ENCODE data around the gene PLS1. TPM values are rescaled to one million over a fixed set of nuclear protein-coding genes. Genes with fewer than 3 reads are reported as not detected.

Gene PLS1
- total RNA-seq, 1 donor from 2014 or later = 15.7 TPM

- no peak for DNase-seq (ENCODE audit: low spot score, unreplicated experiment)
- Mint-ChIP-seq H3K27me3 (no peaks in the 10 kb centered on the region), H3K36me3 (ENCODE audit: insufficient read depth) (no peaks in the 10 kb centered on the region), H3K9me3 (ENCODE audit: low read depth) (no peaks in the 10 kb centered on the region), H3K4me3 (ENCODE audit: low read depth) (no peak overlapping the region), H3K27ac (no peak overlapping the region), H3K4me1 (ENCODE audit: low read depth) (no peaks in the 10 kb centered on the region)
- TF ChIP-seq, protein P1, sequence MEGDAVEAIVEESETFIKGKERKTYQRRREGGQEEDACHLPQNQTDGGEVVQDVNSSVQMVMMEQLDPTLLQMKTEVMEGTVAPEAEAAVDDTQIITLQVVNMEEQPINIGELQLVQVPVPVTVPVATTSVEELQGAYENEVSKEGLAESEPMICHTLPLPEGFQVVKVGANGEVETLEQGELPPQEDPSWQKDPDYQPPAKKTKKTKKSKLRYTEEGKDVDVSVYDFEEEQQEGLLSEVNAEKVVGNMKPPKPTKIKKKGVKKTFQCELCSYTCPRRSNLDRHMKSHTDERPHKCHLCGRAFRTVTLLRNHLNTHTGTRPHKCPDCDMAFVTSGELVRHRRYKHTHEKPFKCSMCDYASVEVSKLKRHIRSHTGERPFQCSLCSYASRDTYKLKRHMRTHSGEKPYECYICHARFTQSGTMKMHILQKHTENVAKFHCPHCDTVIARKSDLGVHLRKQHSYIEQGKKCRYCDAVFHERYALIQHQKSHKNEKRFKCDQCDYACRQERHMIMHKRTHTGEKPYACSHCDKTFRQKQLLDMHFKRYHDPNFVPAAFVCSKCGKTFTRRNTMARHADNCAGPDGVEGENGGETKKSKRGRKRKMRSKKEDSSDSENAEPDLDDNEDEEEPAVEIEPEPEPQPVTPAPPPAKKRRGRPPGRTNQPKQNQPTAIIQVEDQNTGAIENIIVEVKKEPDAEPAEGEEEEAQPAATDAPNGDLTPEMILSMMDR (IDR thresholded peaks at IDR 0.05; ENCODE audit: unreplicated experiment) = no peak
These were observed 30.8 kb downstream of the PLS1 start for GRCh38 chr3:142626971-142627370.

- TF ChIP-seq, protein P1 (IDR thresholded peaks at IDR 0.05; ENCODE audit: unreplicated experiment) = no peak
- Mint-ChIP-seq H3K4me1 (ENCODE audit: low read depth) (no peaks in the 10 kb centered on the region), H3K27ac (no peak overlapping the region), H3K9me3 (ENCODE audit: low read depth) (no peaks in the 10 kb centered on the region), H3K27me3 (no peaks in the 10 kb centered on the region), H3K36me3 (ENCODE audit: insufficient read depth) (no peaks in the 10 kb centered on the region), H3K4me3 (ENCODE audit: low read depth) (no peak overlapping the region)
- DNase-seq (ENCODE audit: low spot score, unreplicated experiment) = no peak
These were observed 32.6 kb downstream of the PLS1 start for GRCh38 chr3:142628801-142629200.

GRCh38 chr3:142633073-142633472, 36.9 kb downstream of the PLS1 start:
- Mint-ChIP-seq H3K36me3 (ENCODE audit: insufficient read depth) (peaks cover 1% of the 10 kb centered on the region), H3K4me3 (ENCODE audit: low read depth) (no peak overlapping the region), H3K9me3 (ENCODE audit: low read depth) (no peaks in the 10 kb centered on the region), H3K27me3 (no peaks in the 10 kb centered on the region), H3K4me1 (ENCODE audit: low read depth) (no peaks in the 10 kb centered on the region), H3K27ac (no peak overlapping the region)
- no peak for DNase-seq (ENCODE audit: low spot score, unreplicated experiment)
- TF ChIP-seq, protein P1 (IDR thresholded peaks at IDR 0.05; ENCODE audit: unreplicated experiment) = no peak

DNA sequence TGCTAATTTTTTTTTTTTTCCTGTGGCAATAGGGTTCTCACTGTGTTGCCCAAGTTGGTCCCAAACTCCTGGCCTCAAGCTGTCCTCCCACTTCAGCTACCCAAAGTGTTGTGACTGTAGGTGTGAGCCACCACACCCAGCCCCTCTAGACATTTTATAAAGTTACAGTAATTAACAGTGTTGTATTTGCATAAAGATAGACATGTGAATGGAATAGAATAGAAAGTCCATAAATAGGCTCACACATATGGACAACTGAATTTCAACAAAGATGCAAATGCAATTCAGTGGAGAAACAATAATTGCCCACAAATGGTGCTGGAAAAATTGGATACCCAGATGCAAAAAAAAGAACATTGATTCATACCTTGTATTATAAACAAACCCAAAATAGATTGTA, 39.9 kb downstream of the PLS1 start:
- Mint-ChIP-seq H3K27me3 (no peaks in the 10 kb centered on the region), H3K4me3 (ENCODE audit: low read depth) (no peak overlapping the region), H3K4me1 (ENCODE audit: low read depth) (no peaks in the 10 kb centered on the region), H3K9me3 (ENCODE audit: low read depth) (no peaks in the 10 kb centered on the region), H3K27ac (no peak overlapping the region), H3K36me3 (ENCODE audit: insufficient read depth) (peaks cover 1% of the 10 kb centered on the region)
- TF ChIP-seq, protein P1 (IDR thresholded peaks at IDR 0.05; ENCODE audit: unreplicated experiment) = no peak
- DNase-seq (ENCODE audit: low spot score, unreplicated experiment) = no peak

DNA sequence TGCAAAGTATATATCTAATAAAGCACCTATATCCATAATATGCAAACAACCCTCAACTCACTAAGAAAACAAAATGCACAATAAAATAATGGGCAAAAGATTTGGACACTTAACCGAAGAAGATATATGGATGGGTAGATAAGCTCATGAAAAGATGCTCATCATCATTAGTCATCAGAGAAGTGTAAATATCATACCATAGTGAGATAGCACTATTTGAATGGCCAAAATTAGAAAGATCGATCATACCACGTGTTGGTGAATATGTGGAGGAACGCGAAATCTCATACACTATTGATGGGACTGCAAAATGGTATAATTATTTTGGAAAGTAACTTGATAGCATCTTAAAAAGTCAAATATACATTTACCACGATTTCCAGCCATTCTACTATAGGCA, 40.5 kb downstream of the PLS1 start:
- Mint-ChIP-seq H3K27ac (no peak overlapping the region), H3K27me3 (no peaks in the 10 kb centered on the region), H3K4me1 (ENCODE audit: low read depth) (no peaks in the 10 kb centered on the region), H3K36me3 (ENCODE audit: insufficient read depth) (peaks cover 1% of the 10 kb centered on the region), H3K9me3 (ENCODE audit: low read depth) (no peaks in the 10 kb centered on the region), H3K4me3 (ENCODE audit: low read depth) (no peak overlapping the region)
- TF ChIP-seq, protein P1 (IDR thresholded peaks at IDR 0.05; ENCODE audit: unreplicated experiment) = no peak
- no peak for DNase-seq (ENCODE audit: low spot score, unreplicated experiment)

Data from progenitor cell of endocrine pancreas (in vitro differentiated cells).